NB4 (cell line): ENCODE data around the gene OPA3.

ENCODE experiments used
- MYC ChIP-seq: IDR thresholded peaks from 2 replicates; pipeline ENCODE4 v1.6.1; 2011; ENCODE audit warnings: low read depth, low read length
- POLR2A ChIP-seq: IDR thresholded peaks from 2 replicates; pipeline ENCODE4 v1.6.1; 2011; ENCODE audit warnings: mild to moderate bottlenecking; ENCODE audit not compliant: insufficient read length; ENCODE audit errors: extremely low read depth
- TF ChIP-seq, protein P1 (sequence below): IDR thresholded peaks from one replicate; pipeline ENCODE4 v1.5.1; 2012; ENCODE audit warnings: low read depth, low read length
- TF ChIP-seq, protein P2 (sequence below): IDR thresholded peaks from 2 replicates; pipeline ENCODE4 v1.6.1; 2011; ENCODE audit warnings: low read depth, low read length

DNA sequence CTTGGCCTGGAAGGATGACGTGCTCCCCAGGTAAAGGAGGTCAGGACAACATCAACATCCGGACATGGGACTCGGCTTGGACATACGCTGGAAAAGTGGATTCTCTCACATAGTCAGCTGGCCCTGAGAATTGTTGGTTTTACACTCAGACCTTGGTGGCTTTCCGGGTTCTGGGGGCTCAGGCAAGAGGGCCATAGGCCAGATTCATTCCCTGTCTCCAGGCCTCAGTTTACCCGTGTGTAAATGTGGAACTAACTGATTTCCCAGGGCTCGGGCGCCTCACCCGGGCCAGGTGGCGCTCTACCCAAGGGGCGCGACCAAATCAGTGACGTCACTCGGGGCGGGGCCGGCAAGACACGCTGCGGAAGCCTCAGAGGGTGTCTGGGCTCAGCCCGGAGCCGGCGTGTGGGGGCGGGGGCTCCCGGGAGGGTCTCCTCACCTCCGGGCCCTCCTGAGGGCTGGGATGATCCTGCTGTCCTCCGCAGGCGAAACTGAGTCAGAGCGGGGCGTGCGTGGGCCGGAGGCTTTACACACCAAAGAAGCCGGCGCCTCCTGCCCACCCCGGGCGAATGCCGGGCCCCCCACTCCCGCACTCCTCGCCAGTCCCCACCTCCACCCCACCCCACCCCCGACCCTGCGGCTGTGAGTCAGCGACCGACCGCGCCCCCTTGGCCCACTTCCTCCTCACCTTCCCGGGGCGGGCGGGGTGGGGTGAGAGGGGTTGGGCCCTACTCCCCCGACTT, 78.2 kb downstream of the OPA3 start:
- TF ChIP-seq, protein P1, sequence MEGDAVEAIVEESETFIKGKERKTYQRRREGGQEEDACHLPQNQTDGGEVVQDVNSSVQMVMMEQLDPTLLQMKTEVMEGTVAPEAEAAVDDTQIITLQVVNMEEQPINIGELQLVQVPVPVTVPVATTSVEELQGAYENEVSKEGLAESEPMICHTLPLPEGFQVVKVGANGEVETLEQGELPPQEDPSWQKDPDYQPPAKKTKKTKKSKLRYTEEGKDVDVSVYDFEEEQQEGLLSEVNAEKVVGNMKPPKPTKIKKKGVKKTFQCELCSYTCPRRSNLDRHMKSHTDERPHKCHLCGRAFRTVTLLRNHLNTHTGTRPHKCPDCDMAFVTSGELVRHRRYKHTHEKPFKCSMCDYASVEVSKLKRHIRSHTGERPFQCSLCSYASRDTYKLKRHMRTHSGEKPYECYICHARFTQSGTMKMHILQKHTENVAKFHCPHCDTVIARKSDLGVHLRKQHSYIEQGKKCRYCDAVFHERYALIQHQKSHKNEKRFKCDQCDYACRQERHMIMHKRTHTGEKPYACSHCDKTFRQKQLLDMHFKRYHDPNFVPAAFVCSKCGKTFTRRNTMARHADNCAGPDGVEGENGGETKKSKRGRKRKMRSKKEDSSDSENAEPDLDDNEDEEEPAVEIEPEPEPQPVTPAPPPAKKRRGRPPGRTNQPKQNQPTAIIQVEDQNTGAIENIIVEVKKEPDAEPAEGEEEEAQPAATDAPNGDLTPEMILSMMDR = peak; percentile 36
- peak; percentile 30 for TF ChIP-seq POLR2A
- TF ChIP-seq, protein P2, sequence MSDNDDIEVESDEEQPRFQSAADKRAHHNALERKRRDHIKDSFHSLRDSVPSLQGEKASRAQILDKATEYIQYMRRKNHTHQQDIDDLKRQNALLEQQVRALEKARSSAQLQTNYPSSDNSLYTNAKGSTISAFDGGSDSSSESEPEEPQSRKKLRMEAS = peak; percentile 60; the same call in 1 of the 2 replicates
- TF ChIP-seq MYC = peak; percentile 73
